K562 (cell line): ENCODE data around the gene RASGRP1. TPM values are rescaled to one million over a fixed set of nuclear protein-coding genes. Genes with fewer than 3 reads are reported as not detected.

Experiments
- ATAC-seq: fragments of 200-7000 bp; cut with Tn5 transposase; 3 replicates; pipeline ENCODE4 v1.9.1; 2020; ENCODE audit warnings: moderate library complexity
- BruUV-seq: library from RNA; stranded (reverse); fragments of 400-500 nt; replicated peaks from 2 replicates; lab custom pipeline; 2021; lab: Mats Ljungman, UMichigan
- CTCF ChIA-PET: fragments of 300-600 bp; formaldehyde crosslinking; extraction: SDS; loops from one replicate; lab custom pipeline; 2021; ENCODE audit warnings: low intra/inter-chr PET ratio; lab: Yijun Ruan, JAX
- POLR2A ChIA-PET: fragments of 300-600, 350-650 bp; sonication (Branson Sonifier 250); formaldehyde crosslinking; extraction: SDS; loops from one replicate; lab custom pipeline; 2021; ENCODE audit warnings: antibody characterized with exemption, inconsistent platforms; lab: Yijun Ruan, JAX
- DNase-seq, 4 experiments: peaks; one replicate each; pipeline versions ENCODE4 v3.0.0 to v3.0.0-alpha.2; 2011 to 2018; ENCODE audit warnings: low spot score in 3 of 4, mixed read lengths in 3 of 4; ENCODE audit errors: extremely low read depth in 1 of 4
- FAIRE-seq: peaks from 2 replicates; lab custom pipeline; 2011; peaks lifted over from hg19 to GRCh38; lab: Jason Lieb, UNC
- H2AFZ ChIP-seq: 2 replicates; pipeline ENCODE4 v1.6.0; 2011; ENCODE audit warnings: low read depth, low read length, control low read depth, inconsistent platforms
- H3K27ac ChIP-seq: fragments of 200-600 bp; 3 replicates; pipeline ENCODE4 v1.8.0; 2011; ENCODE audit warnings: low read depth, mild to moderate bottlenecking, control low read depth, inconsistent platforms, low read length, moderate library complexity, mixed read lengths; ENCODE audit errors: extremely low read depth
- H3K27me3 ChIP-seq, 2 experiments: fragments of 300-600 bp in 1 of 2; 2 replicates in 1 of 2; 3 replicates in 1 of 2; pipeline versions ENCODE4 v1.6.0 to v1.8.0; 2011; ENCODE audit warnings: inconsistent platforms in 2 of 2, low read length in 2 of 2, mild to moderate bottlenecking in 1 of 2, mixed read lengths in 1 of 2, moderate library complexity in 1 of 2; ENCODE audit not compliant: control insufficient read depth in 2 of 2, insufficient read depth in 2 of 2
- H3K36me3 ChIP-seq: fragments of 300-600 bp; 3 replicates; pipeline ENCODE4 v1.8.0; 2011; ENCODE audit warnings: mild to moderate bottlenecking, low read length, inconsistent platforms; ENCODE audit not compliant: control insufficient read depth, insufficient read depth
- H3K4me1 ChIP-seq, 2 experiments: fragments of 200-600 bp in 1 of 2; replicated peaks in 1 of 2; 2 replicates in 1 of 2; 3 replicates in 1 of 2; pipeline versions ENCODE4 v1.5.1 to v1.8.0; 2011; ENCODE audit warnings: inconsistent platforms in 2 of 2, low read length in 2 of 2, mild to moderate bottlenecking in 1 of 2, mixed read lengths in 1 of 2, moderate library complexity in 1 of 2; ENCODE audit not compliant: control insufficient read depth in 2 of 2, insufficient read depth in 2 of 2
- H3K4me2 ChIP-seq: 2 replicates; pipeline ENCODE4 v1.6.1; 2011; ENCODE audit warnings: low read length, control low read depth, inconsistent platforms, mixed read lengths; ENCODE audit not compliant: insufficient read depth
- H3K4me3 ChIP-seq: fragments of 200-600 bp; sonication (generic), shearing (Covaris generic); 2 replicates; pipeline ENCODE4 v1.5.1; 2016; ENCODE audit warnings: control low read depth, inconsistent platforms
- H3K79me2 ChIP-seq: fragments of 200-600 bp; 3 replicates; pipeline ENCODE4 v1.8.0; 2011; ENCODE audit warnings: low read length, inconsistent platforms; ENCODE audit not compliant: control insufficient read depth, insufficient read depth
- H3K9ac ChIP-seq, 2 experiments: 2 replicates each; pipeline versions ENCODE4 v1.6.0 to v1.6.1; 2011; ENCODE audit warnings: low read depth in 2 of 2, low read length in 2 of 2, control low read depth in 1 of 2, inconsistent platforms in 1 of 2, mild to moderate bottlenecking in 1 of 2, mixed read lengths in 1 of 2; ENCODE audit not compliant: insufficient read depth in 1 of 2
- H3K9me1 ChIP-seq: one replicate; pipeline ENCODE4 v1.6.0; 2011; ENCODE audit warnings: inconsistent platforms, mild to moderate bottlenecking, low read length, moderate library complexity; ENCODE audit not compliant: control insufficient read depth, insufficient read depth
- H3K9me3 ChIP-seq: replicated peaks from 2 replicates; pipeline ENCODE4 v1.5.1; 2011; ENCODE audit warnings: low read depth, low read length, inconsistent platforms; ENCODE audit not compliant: control insufficient read depth, insufficient read depth
- H4K20me1 ChIP-seq: replicated peaks from 2 replicates; pipeline ENCODE4 v1.6.1; 2011; ENCODE audit warnings: low read length, inconsistent platforms, mixed read lengths; ENCODE audit not compliant: control insufficient read depth, insufficient read depth
- CTCF ChIP-seq, 3 experiments: IDR thresholded peaks in 2 of 3; conservative IDR thresholded peaks in 1 of 3; 2 replicates each; pipeline ENCODE4 v1.5.1; 2011 to 2012; ENCODE audit warnings: low read length in 3 of 3, mild to moderate bottlenecking in 3 of 3, control low read depth in 2 of 3, improper control_type of control experiment in 1 of 3, inconsistent platforms in 1 of 3, low read depth in 1 of 3, mixed read lengths in 1 of 3, moderate library complexity in 1 of 3; ENCODE audit not compliant: insufficient read depth in 2 of 3
- DACH1 ChIP-seq: fragments of 450-650 bp; IDR thresholded peaks from 2 replicates; pipeline ENCODE4 v1.6.1; 2018; ENCODE audit not compliant: partially characterized antibody
- FOS ChIP-seq: IDR thresholded peaks from 3 replicates; pipeline ENCODE4 v1.6.1; 2011; ENCODE audit not compliant: insufficient read length; ENCODE audit errors: extremely low read depth
- MAX ChIP-seq: sonication (generic); formaldehyde crosslinking; IDR thresholded peaks from 2 replicates; pipeline ENCODE4 v1.9.0; 2022; ENCODE audit warnings: mild to moderate bottlenecking, missing genetic modification reagents
- NRF1 ChIP-seq, 2 experiments: fragments of 450-650 bp; IDR thresholded peaks in 1 of 2; conservative IDR thresholded peaks in 1 of 2; 2 replicates each; pipeline ENCODE4 v1.6.1; 2014; ENCODE audit warnings: mild to moderate bottlenecking in 2 of 2
- PHB2 ChIP-seq: fragments of 450-650 bp; IDR thresholded peaks from 2 replicates; pipeline ENCODE4 v1.6.1; 2017; ENCODE audit warnings: low read depth
- ZNF324 ChIP-seq: fragments of 250-450 bp; sonication (Bioruptor Pico); IDR thresholded peaks from 2 replicates; pipeline ENCODE4 v1.4.0; 2020; ENCODE audit warnings: mild to moderate bottlenecking
- WGBS: fragments of 100-300 bp; shearing (Covaris generic); methylation state at CpG from one replicate; pipeline ENCODE4 v1.1.6; 2016; ENCODE audit warnings: low coverage, mixed read lengths; ENCODE audit not compliant: insufficient coverage; ENCODE audit errors: missing lambda C conversion rate; 5-methylcytosine and 5-hydroxymethylcytosine counted together
- in situ Hi-C: fragments of 300-500 bp; cut with MboI; formaldehyde crosslinking; loops from 4 replicates; pipeline ENCODE4 v1.15.0; 2018; ENCODE audit warnings: inconsistent platforms, mixed read lengths
- intact Hi-C: fragments of 100-400 bp; cut with micrococcal nuclease; formaldehyde crosslinking; loops from 2 replicates; pipeline ENCODE4 v1.14.2; 2022
- polyA plus RNA-seq, 8 experiments: library from polyadenylated mRNA; depleted of rRNA in 4 of 8; stranded (reverse) in 5 of 8; unstranded in 3 of 8; fragments of >200 nt; fragmentation: Nextera tagmentation in 2 of 8; fragmentation: Illumina TruSeq in 1 of 8; extraction: Ambion mirVana in 2 of 8; extraction: Trizol in 1 of 8; gene quantifications; 2 replicates each; pipeline versions ENCODE4 v1.2.1 to v1.2.3, GENCODE V29; 2011 to 2014; ENCODE audit warnings: inconsistent platforms in 1 of 8, missing spikeins in 1 of 8
- total RNA-seq, 7 experiments: library from RNA; depleted of rRNA in 6 of 7; stranded (reverse); fragments of >200 nt in 6 of 7; fragmentation: Illumina TruSeq in 2 of 7; extraction: Trizol in 2 of 7; gene quantifications; 2 replicates each; pipeline versions ENCODE4 v1.2.1 to v1.2.3, GENCODE V29; 2011 to 2021; ENCODE audit warnings: low replicate concordance in 1 of 7

RASGRP1 gene
- total and polyA plus RNA-seq, 9 of the 15 experiments (the other 6 are each of a cell fraction or from before 2014, with no cell fraction given), result 0.14 to 0.72 (median 0.31) TPM

- no peaks in the 10 kb centered on the region for H3K9me1 ChIP-seq
- no peak overlapping the region for H2AFZ ChIP-seq
- no peaks in the 10 kb centered on the region for H4K20me1 ChIP-seq
- no peak overlapping the region for H3K27ac ChIP-seq
- intact Hi-C loops (no loop called here), in situ Hi-C loops (no loop called here)
- DNase-seq, result no peak
- peaks cover 5 to 17% of the 10 kb centered on the region in 2 experiments; a peak in 3 of 5 replicates for H3K27me3 ChIP-seq
- FAIRE-seq, result no peak
- no peak overlapping the region for H3K4me3 ChIP-seq
- no peak for ATAC-seq
- H3K36me3 ChIP-seq, result no peaks in the 10 kb centered on the region
- TF ChIP-seq CTCF (IDR thresholded peaks at IDR 0.05 in 2 of 3, conservative IDR thresholded peaks at IDR 0.05 in 1 of 3; ENCODE audit: insufficient read depth in 2 of 3, low read depth in 1 of 3, low read length in 3 of 3) (no peak), MAX (CRISPR knock-in tag) (no peak), DACH1 (no peak), NRF1 (conservative IDR thresholded peaks at IDR 0.05 in 1 of 2, IDR thresholded peaks at IDR 0.05 in 1 of 2) (no peak), FOS (no peak), PHB2 (no peak), ZNF324 (CRISPR knock-in tag) (no peak)
- 23% methylated on average over 6 of the region's 6 CpGs for WGBS
- CTCF ChIA-PET, result no interaction called here
- no peaks in the 10 kb centered on the region for H3K79me2 ChIP-seq
- POLR2A ChIA-PET, result interaction anchor here (0.6 kb wide), 1 partner anchor 46 kb away, joined by 4 read pairs; no protein-coding TSS in a partner anchor
- H3K4me2 ChIP-seq, result no peak overlapping the region
- H3K4me1 ChIP-seq, result peaks cover 0 to 5% of the 10 kb centered on the region in 2 experiments; a peak in 1 of 5 replicates
- no peak overlapping the region for H3K9ac ChIP-seq
- no TSS peak for BruUV-seq
- no peaks in the 10 kb centered on the region for H3K9me3 ChIP-seq
Observed at GRCh38 chr15:38558372-38559059, 6.1 kb downstream of the RASGRP1 start.
